Choroid plexus epithelial cell (primary cell): ENCODE measurements around the gene UTP18.
A peak's percentile ranks its signal among the peaks of the same experiment; 100 is the strongest.
"Not testable (repeated sequence)": the region's sequence is repeated elsewhere in the genome, so short reads cannot be mapped to it uniquely, and the experiment has no call there.

ENCODE experiments used
- DNase-seq: peaks from one replicate; pipeline ENCODE4 v3.0.0-alpha.2; 2010; ENCODE audit warnings: low read depth
- H3K4me3 ChIP-seq: 2 replicates; pipeline ENCODE4 v1.5.1; 2011; ENCODE audit warnings: low read depth, mild to moderate bottlenecking, control low read depth, low read length, moderate library complexity
- TF ChIP-seq, protein P1 (sequence below): conservative IDR thresholded peaks from 2 replicates; pipeline ENCODE4 v1.5.1; 2011; ENCODE audit warnings: low read depth, mild to moderate bottlenecking, control low read depth, inconsistent platforms, low read length, moderate library complexity

The UTP18 gene

GRCh38 chr17:51272812-51273211 is 12.5 kb downstream of the UTP18 start:
- TF ChIP-seq, protein P1, sequence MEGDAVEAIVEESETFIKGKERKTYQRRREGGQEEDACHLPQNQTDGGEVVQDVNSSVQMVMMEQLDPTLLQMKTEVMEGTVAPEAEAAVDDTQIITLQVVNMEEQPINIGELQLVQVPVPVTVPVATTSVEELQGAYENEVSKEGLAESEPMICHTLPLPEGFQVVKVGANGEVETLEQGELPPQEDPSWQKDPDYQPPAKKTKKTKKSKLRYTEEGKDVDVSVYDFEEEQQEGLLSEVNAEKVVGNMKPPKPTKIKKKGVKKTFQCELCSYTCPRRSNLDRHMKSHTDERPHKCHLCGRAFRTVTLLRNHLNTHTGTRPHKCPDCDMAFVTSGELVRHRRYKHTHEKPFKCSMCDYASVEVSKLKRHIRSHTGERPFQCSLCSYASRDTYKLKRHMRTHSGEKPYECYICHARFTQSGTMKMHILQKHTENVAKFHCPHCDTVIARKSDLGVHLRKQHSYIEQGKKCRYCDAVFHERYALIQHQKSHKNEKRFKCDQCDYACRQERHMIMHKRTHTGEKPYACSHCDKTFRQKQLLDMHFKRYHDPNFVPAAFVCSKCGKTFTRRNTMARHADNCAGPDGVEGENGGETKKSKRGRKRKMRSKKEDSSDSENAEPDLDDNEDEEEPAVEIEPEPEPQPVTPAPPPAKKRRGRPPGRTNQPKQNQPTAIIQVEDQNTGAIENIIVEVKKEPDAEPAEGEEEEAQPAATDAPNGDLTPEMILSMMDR: no peak
- no peak overlapping the region for H3K4me3 ChIP-seq
- no peak for DNase-seq

GRCh38 chr17:51275381-51275780 is 15.0 kb downstream of the UTP18 start:
- H3K4me3 ChIP-seq: no peak overlapping the region
- TF ChIP-seq, protein P1: no peak
- peak; percentile 53 for DNase-seq

GRCh38 chr17:51279183-51279582 is 18.8 kb downstream of the UTP18 start:
- no peak overlapping the region for H3K4me3 ChIP-seq
- no peak for DNase-seq
- TF ChIP-seq, protein P1: no peak

DNA sequence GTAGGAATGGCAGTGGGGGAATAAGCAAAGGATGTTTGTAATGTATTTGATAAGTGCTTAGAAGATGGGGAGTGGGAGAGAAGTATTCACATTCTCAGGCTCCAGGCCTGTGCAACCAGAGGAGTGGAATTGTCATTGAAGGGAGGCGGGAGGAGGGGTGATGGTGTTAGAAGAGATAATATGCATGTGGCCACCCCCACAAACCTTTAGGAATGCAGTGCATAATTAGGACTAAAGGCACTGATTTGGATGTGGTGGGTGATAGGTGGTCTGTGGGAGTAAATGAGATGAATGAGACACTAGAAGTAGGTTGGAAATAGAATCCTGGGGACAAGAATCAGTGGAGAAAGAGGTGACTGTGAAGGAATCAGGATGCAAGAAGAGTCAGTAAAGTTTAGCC is 27.1 kb downstream of the UTP18 start:
- TF ChIP-seq, protein P1: no peak
- no peak for DNase-seq
- no peak overlapping the region for H3K4me3 ChIP-seq

GRCh38 chr17:51289696-51290111 is 29.4 kb downstream of the UTP18 start:
- no peak for DNase-seq
- TF ChIP-seq, protein P1: no peak
- no peak overlapping the region for H3K4me3 ChIP-seq

- DNase-seq, H3K4me3 ChIP-seq: not testable (repeated sequence)
These were observed 34.0 kb downstream of the UTP18 start for GRCh38 chr17:51294338-51294737.

- H3K4me3 ChIP-seq: no peak overlapping the region
- DNase-seq: peak; percentile 75
- TF ChIP-seq, protein P1: peak; percentile 84
These were observed 38.4 kb downstream of the UTP18 start for GRCh38 chr17:51298508-51299371.
